Muscle of leg (tissue), 16 donors: ENCODE results near the gene PML. TPM values are rescaled to one million over a fixed set of nuclear protein-coding genes. Genes with fewer than 3 reads are reported as not detected.
A peak's percentile ranks its signal among the peaks of the same experiment; 100 is the strongest.

Experiments
- DNase-seq: peaks from one replicate; pipeline ENCODE4 v3.0.0; 2013
- H3K27ac ChIP-seq: one replicate; pipeline ENCODE4 v1.5.1; 2013; ENCODE audit warnings: mild to moderate bottlenecking, low read length, control low read depth
- H3K27me3 ChIP-seq: one replicate; pipeline ENCODE4 v1.6.1; 2013; ENCODE audit warnings: low read length; ENCODE audit not compliant: control insufficient read depth, insufficient read depth
- H3K36me3 ChIP-seq: one replicate; pipeline ENCODE4 v1.6.1; 2013; ENCODE audit warnings: low read length; ENCODE audit not compliant: control insufficient read depth, insufficient read depth
- H3K4me1 ChIP-seq: one replicate; pipeline ENCODE4 v1.6.1; 2013; ENCODE audit warnings: low read length; ENCODE audit not compliant: control insufficient read depth, insufficient read depth
- H3K4me3 ChIP-seq: one replicate; pipeline ENCODE4 v1.5.1; 2013; ENCODE audit warnings: low read length, control low read depth
- H3K9me3 ChIP-seq: replicated peaks from 2 replicates; pipeline ENCODE4 v1.6.1; 2013; ENCODE audit warnings: low read depth, low read length; ENCODE audit not compliant: control insufficient read depth
- WGBS: methylation state at CpG from one replicate; pipeline ENCODE4 v1.1.5; 2013; ENCODE audit warnings: missing lambda C conversion rate; ENCODE audit not compliant: insufficient coverage; 5-methylcytosine and 5-hydroxymethylcytosine counted together
- long read RNA-seq, 11 donors: transcript quantifications; one replicate each; lab custom pipeline, GENCODE V29; 2026
- polyA plus RNA-seq, 8 donors: library from polyadenylated mRNA; unstranded; fragments of 120-200 nt; gene quantifications; one replicate each; pipeline versions ENCODE4 v1.2.1 to v1.2.3, GENCODE V29; 2013; ENCODE audit warnings: inconsistent platforms in 1 of 8, low replicate concordance in 1 of 8; ENCODE audit not compliant: insufficient read length in 8 of 8, insufficient read depth in 1 of 8
- total RNA-seq: library from RNA; stranded (reverse); fragments of 120-200 nt; gene quantifications from one replicate; pipeline ENCODE4 v1.2.4, GENCODE V29; 2013

PML gene, protein sequence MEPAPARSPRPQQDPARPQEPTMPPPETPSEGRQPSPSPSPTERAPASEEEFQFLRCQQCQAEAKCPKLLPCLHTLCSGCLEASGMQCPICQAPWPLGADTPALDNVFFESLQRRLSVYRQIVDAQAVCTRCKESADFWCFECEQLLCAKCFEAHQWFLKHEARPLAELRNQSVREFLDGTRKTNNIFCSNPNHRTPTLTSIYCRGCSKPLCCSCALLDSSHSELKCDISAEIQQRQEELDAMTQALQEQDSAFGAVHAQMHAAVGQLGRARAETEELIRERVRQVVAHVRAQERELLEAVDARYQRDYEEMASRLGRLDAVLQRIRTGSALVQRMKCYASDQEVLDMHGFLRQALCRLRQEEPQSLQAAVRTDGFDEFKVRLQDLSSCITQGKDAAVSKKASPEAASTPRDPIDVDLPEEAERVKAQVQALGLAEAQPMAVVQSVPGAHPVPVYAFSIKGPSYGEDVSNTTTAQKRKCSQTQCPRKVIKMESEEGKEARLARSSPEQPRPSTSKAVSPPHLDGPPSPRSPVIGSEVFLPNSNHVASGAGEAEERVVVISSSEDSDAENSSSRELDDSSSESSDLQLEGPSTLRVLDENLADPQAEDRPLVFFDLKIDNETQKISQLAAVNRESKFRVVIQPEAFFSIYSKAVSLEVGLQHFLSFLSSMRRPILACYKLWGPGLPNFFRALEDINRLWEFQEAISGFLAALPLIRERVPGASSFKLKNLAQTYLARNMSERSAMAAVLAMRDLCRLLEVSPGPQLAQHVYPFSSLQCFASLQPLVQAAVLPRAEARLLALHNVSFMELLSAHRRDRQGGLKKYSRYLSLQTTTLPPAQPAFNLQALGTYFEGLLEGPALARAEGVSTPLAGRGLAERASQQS
- total RNA-seq (15.2 TPM), polyA plus RNA-seq (10 to 100 TPM; 21.8 to 47.2 (median 32.6) TPM)
- long read RNA-seq, donor 1, partial matches to known transcripts = 0 of 2 reads
- long read RNA-seq, donor 1, other reads (novel, unspliced or antisense) = 0 of 2 reads
- long read RNA-seq, donor 2 = 0 reads
- long read RNA-seq, donor 3, partial matches to known transcripts = 0 of 7 reads
- long read RNA-seq, donor 3, other reads (novel, unspliced or antisense) = 0 of 7 reads
- long read RNA-seq, donor 4, full-length matches to known transcripts = 3 of 3 reads
- long read RNA-seq, donor 4, partial matches to known transcripts = 0 of 3 reads
- long read RNA-seq, donor 4, other reads (novel, unspliced or antisense) = 0 of 3 reads
- long read RNA-seq, donor 5, full-length matches to known transcripts = 8 of 8 reads
- long read RNA-seq, donor 5, partial matches to known transcripts = 0 of 8 reads
- long read RNA-seq, donor 5, other reads (novel, unspliced or antisense) = 0 of 8 reads
- long read RNA-seq, donor 6, partial matches to known transcripts = 0 of 3 reads
- long read RNA-seq, donor 6, other reads (novel, unspliced or antisense) = 0 of 3 reads
- long read RNA-seq, donor 7, full-length matches to known transcripts = 1 of 1 reads
- long read RNA-seq, donor 7, partial matches to known transcripts = 0 of 1 reads
- long read RNA-seq, donor 7, other reads (novel, unspliced or antisense) = 0 of 1 reads
- long read RNA-seq, donor 8, full-length matches to known transcripts = 5 of 5 reads
- long read RNA-seq, donor 8, partial matches to known transcripts = 0 of 5 reads
- long read RNA-seq, donor 8, other reads (novel, unspliced or antisense) = 0 of 5 reads
- long read RNA-seq, donor 9 = 0 reads
- long read RNA-seq, donor 10, partial matches to known transcripts = 0 of 2 reads
- long read RNA-seq, donor 10, other reads (novel, unspliced or antisense) = 0 of 2 reads
- long read RNA-seq, donor 11, full-length matches to known transcripts = 6 of 6 reads
- long read RNA-seq, donor 11, partial matches to known transcripts = 0 of 6 reads
- long read RNA-seq, donor 11, other reads (novel, unspliced or antisense) = 0 of 6 reads

DNA sequence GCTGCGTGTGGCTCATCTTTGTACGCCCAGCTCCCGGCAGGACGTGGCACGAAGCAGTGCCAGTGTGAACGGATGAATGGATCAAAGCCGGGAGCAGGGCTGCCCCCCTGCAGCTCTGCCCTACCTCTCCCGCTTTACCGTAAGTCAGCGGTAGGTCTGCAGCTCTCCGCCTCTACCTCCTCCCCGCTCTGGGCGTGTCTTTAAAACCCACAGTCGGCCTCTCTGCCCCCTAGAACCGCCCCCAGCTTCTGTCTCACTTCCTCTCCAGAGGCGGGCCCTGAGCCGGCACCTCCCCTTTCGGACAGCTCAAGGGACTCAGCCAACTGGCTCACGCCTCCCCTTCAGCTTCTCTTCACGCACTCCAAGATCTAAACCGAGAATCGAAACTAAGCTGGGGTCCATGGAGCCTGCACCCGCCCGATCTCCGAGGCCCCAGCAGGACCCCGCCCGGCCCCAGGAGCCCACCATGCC, at the start of gene PML:
Gene PML, plus strand, starts transcription at position 304 of the 471 bp plus-strand sequence. Its CDS starts 97 bp downstream, at position 401.
- Histone ChIP-seq H3K27ac (peak within 1 kb of the TSS; percentile 97), H3K4me3 (peak within 1 kb of the TSS; percentile 93), H3K27me3 (no peaks in the 10 kb centered on the region), H3K4me1 (peaks cover 47% of the 10 kb centered on the region), H3K9me3 (no peaks in the 10 kb centered on the region), H3K36me3 (peaks cover 21% of the 10 kb centered on the region)
- under 1% methylated on average over 18 of the region's 27 CpGs for WGBS
- peak; percentile 99 for DNase-seq

DNA sequence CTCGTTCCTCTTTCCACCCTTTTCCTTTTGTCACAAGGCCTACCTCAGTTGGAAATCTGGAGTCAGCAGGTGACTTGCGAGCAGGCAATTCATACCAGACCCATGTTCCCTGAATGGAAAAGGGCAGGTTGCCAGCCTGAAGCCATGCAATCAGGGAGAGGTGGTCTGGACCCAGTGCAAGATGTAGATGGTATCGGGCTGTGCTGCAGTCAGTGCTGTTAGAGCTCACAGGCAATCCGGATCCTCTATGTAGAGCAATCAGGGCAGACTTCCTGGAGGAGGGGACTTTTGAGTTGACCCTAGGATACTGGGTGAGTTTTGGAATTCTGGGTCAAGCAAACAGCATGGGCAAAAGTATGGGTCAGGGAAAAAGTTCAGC, 49.4 kb upstream of the PML start:
- Histone ChIP-seq H3K27ac (no peak overlapping the region), H3K27me3 (no peaks in the 10 kb centered on the region), H3K9me3 (no peaks in the 10 kb centered on the region), H3K4me3 (no peak overlapping the region), H3K4me1 (peaks cover 25% of the 10 kb centered on the region), H3K36me3 (peaks cover 17% of the 10 kb centered on the region)
- WGBS = 84% methylated on average over 3 of the region's 4 CpGs
- no peak for DNase-seq

DNA sequence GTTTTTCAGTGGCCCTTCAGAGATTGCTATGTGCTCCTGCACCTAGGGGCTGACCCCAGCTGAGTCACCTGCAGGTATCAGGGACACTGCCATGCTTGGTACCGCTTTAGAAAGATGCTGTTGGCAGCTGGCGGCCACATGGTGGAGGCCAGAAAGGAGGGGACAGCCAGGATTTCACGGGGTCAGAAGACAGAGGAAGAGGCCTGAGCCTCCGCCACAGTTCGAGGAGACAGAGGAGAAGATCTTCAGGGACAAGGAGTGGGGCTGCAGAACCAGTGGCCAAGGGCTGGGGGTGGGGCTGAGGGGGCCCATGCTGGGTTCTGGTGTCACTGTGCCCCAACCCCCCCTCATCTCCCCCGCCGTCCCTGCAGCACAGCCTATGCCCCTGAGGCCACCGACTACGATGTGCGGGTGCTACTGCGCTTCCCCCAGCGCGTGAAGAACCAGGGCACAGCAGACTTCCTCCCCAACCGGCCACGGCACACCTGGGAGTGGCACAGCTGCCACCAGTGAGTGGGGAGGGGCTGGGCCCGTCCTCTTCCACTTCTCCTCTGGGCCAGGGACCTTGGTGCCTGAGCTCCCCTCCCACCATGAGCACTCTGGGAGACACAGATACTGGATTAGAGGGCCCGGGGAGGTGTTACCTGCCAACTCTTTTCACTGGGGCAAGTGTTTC, 48.3 kb upstream of the PML start:
- H3K4me1 ChIP-seq = peaks cover 24% of the 10 kb centered on the region
- peaks cover 17% of the 10 kb centered on the region for H3K36me3 ChIP-seq
- WGBS = 82% methylated on average over 15 of the region's 17 CpGs
- H3K9me3 ChIP-seq = no peaks in the 10 kb centered on the region
- H3K27ac ChIP-seq = no peak overlapping the region
- no peaks in the 10 kb centered on the region for H3K27me3 ChIP-seq
- DNase-seq = no peak
- no peak overlapping the region for H3K4me3 ChIP-seq

DNA sequence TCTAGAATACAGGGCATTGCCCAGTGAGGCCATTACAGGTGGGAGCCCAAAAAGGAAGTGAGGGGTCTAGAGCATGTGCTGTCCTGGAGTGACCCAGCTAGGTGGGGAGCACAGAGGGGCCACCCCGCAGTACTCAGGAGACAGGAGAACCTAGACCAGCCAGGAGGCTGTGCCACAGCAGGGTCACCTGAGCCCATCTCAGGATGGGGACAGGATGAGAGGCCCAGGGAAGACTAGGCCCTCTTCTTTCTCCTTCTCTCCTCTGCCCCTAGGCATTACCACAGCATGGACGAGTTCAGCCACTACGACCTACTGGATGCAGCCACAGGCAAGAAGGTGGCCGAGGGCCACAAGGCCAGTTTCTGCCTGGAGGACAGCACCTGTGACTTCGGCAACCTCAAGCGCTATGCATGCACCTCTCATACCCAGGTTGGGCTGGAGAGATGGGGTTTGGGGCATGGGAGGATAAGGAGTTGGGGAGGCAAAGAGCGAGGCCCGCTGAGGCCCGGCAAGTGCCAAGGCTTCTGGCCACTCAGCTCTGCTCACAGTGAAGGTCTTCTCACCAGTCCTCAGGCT, 47.6 kb upstream of the PML start:
- 94% methylated on average over 6 of the region's 9 CpGs for WGBS
- no peak overlapping the region for H3K27ac ChIP-seq
- H3K36me3 ChIP-seq = peaks cover 17% of the 10 kb centered on the region
- DNase-seq = no peak
- no peaks in the 10 kb centered on the region for H3K27me3 ChIP-seq
- H3K9me3 ChIP-seq = no peaks in the 10 kb centered on the region
- no peak overlapping the region for H3K4me3 ChIP-seq
- peaks cover 28% of the 10 kb centered on the region for H3K4me1 ChIP-seq

DNA sequence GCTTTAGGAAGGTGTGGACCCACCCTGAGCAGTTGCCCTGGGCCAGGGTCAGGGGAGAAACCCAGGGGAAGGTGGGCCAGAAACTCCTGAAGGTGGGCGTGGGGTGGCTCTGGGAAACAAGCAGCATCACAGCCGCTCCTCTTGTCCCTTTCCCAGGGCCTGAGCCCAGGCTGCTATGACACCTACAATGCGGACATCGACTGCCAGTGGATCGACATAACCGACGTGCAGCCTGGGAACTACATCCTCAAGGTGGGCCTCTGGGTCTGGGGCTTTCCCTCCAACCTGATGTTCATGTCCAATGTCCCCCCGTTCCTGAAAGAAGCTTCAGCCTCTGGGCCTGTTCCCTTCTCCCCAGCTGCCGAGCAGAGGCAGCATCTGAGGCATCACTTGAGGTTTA, 46.9 kb upstream of the PML start:
- H3K27me3 ChIP-seq = no peaks in the 10 kb centered on the region
- peaks cover 32% of the 10 kb centered on the region for H3K4me1 ChIP-seq
- no peak for DNase-seq
- 85% methylated on average over 9 of the region's 9 CpGs for WGBS
- no peaks in the 10 kb centered on the region for H3K9me3 ChIP-seq
- H3K4me3 ChIP-seq = no peak overlapping the region
- no peak overlapping the region for H3K27ac ChIP-seq
- H3K36me3 ChIP-seq = peaks cover 17% of the 10 kb centered on the region

DNA sequence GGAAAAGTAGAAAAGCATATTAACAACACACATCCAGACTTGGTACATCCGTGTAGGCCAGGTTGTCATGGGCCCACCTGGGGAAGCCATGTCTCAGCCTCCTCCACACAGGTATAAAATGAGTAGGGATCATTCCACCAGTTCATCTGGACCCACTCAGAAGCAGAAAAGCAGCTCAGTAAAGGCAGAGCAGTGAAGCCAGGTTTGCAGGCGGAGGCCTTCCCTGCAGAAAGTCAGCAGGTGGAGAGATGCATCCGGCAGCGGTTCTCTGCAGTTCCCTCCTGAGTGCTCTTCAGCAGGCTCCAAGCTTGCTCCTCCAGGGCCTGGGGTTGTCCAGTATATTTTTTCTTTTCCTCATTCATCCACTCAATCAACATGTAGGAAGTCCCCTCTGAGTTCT, 46.1 kb upstream of the PML start:
- 81% methylated on average over 3 of the region's 4 CpGs for WGBS
- Histone ChIP-seq H3K27ac (no peak overlapping the region), H3K4me3 (no peak overlapping the region), H3K27me3 (no peaks in the 10 kb centered on the region), H3K4me1 (peaks cover 40% of the 10 kb centered on the region), H3K36me3 (peaks cover 17% of the 10 kb centered on the region), H3K9me3 (no peaks in the 10 kb centered on the region)
- DNase-seq = no peak

DNA sequence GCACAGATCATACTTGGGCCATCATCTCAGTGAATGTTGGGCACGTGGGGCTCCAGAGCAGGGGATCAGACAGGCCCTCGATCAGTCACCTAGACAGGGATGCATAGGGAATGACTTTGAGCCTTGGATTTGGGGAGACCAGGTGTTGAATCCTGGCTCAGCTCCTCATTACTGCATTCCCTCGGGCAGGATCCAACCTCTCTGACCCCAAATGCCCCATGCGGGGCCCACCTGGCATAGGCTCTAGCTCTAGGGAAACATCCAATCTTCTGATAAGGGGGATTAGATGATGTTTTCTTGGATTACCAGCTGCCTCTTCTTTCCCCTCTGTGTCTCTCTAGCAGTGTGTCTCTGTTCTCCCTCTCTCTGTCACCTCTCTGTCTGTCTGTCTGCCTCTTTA, 45.5 kb upstream of the PML start:
- Histone ChIP-seq H3K27ac (no peak overlapping the region), H3K36me3 (peaks cover 17% of the 10 kb centered on the region), H3K4me3 (no peak overlapping the region), H3K27me3 (no peaks in the 10 kb centered on the region), H3K9me3 (no peaks in the 10 kb centered on the region), H3K4me1 (peaks cover 42% of the 10 kb centered on the region)
- DNase-seq = no peak
- WGBS = no CpG with 5 or more reads among the region's 4 CpGs

DNA sequence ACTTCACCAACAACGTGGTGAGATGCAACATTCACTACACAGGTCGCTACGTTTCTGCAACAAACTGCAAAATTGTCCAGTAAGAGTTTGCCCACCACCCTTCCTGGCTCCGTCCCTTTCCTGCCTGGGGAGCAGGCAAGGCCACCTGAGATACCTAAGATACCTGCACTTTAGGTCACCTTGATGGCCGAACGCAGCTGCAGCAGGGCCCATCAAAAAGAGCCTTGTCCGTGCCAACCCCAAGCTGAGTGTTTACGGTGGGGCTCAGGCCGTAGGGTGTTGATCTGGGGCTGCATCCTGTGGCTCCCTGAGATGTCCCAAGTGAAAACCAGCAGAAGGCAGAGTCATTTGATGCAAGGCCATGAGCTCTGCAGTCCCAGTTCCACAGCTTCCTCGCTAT, 45.0 kb upstream of the PML start:
- no peak overlapping the region for H3K4me3 ChIP-seq
- peaks cover 17% of the 10 kb centered on the region for H3K36me3 ChIP-seq
- no peak for DNase-seq
- H3K4me1 ChIP-seq = peaks cover 38% of the 10 kb centered on the region
- no peaks in the 10 kb centered on the region for H3K9me3 ChIP-seq
- H3K27ac ChIP-seq = no peak overlapping the region
- H3K27me3 ChIP-seq = no peaks in the 10 kb centered on the region
- WGBS = 85% methylated on average over 9 of the region's 10 CpGs
